HK-2 (cell line): ENCODE data around the gene AKT1.
A peak's percentile ranks its signal among the peaks of the same experiment; 100 is the strongest.

Experiments used
- DNase-seq: peaks from one replicate; pipeline ENCODE4 v3.0.0-alpha.2; 2018; ENCODE audit not compliant: unreplicated experiment

AKT1 gene

DNA sequence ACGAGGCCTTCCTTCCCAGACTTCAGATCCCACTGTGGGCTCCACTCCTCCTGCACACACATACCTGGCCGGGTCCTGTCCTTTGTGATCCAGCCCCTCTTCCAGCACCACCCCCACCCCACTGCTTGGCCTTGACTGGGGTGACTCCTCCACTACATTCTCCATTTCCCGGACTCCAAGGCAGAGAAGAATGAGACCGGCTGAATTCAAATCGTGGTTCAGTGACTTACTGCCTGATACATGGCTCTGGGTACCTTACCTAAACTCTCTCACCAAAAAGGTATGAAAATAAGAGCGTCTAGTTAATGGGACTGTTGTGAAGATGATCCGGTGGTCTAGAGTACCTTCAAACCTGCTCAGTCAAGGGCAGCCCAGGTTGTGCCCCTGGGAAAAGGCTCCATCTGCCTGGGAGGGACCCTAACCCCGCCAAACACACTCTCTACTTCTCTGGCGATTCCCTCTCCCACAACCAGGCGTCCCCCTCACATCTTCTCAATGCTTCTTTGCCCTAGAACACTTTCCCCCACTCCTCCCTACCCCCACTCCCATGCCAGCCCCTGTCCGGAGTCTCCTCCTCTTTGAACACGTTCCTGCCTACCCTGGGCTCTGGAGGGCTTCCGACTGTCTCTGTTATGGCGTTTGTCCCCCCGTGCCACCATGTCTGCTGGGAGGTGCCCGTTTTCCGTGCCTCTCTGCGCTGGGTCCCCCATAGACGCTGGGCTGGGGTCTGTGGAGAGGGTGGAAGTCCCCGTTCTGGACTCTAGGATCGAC is 3.9 kb upstream of the AKT1 start:
- DNase-seq, result no peak

DNA sequence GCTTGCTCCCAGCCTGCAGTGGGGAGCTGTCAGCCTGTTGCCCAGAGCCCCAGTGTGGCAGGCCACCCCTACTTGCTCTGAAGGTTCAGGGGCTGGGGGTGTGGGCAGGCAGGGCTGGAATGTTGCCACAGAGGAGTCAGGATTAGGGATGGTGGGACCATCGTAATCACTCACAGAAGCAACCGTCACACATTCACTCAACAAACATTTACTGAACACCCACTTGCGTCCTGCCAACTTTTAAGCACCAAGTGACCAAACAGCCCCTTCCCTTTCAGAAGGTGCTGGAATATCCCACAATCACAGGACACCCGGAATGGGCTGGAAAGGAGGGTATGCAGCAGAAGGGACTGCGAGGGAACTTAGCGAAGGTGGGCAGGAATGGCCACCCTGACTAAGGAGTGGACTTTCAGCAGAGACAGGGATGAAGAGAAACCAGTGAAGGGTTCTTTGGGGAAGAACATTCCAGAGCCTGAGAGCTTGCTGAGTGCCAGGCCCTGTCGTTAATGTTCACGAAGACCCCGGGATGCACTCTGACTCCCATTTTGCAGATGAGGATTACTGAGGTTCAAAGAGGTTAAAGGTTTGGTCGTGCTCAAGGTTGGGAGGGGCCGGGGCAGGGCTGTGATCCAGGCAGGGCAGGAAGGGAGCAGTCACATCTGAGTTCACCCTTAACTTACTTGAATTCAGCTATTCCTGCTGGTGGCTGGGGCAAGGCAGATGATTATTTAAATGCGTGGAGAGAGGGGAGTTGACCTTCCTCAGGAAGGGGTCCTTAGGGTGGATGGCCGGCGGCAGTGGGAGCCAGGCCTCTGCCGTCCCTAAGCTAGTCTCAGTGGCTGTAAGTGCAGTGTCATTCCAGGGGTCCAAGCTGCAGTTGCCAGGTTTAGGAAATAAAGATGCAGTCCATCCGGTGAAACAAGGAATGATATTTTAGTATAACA is 3.0 kb upstream of the AKT1 start:
- DNase-seq, result no peak

- DNase-seq, result peak; percentile 57
Observed at GRCh38 chr14:104797115-104798044, 1.8 kb upstream of the AKT1 start.

DNA sequence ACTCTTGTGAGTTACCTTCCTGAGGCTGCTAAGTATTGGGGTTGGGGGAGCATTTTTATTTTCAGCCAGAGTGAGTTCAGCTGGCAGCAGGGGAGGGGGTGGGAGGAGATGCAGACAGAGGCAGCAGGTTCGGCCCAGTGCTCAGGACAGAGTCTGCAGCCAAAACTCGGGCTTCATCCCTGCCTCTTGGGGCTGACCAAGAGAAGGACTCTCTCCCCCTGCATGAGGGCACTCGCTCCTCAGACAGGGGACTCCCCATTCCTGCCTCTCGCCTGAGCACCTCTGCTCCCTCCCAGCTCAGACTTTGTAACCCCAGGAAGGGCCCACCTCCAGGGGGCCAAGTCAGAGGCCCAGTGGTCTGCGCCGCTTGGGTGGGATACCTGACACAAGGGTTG is 1.1 kb upstream of the AKT1 start:
- DNase-seq, result no peak

GRCh38 chr14:104795781-104796686 is 486 bp upstream of the AKT1 start:
- DNase-seq, result peak; percentile 56

DNA sequence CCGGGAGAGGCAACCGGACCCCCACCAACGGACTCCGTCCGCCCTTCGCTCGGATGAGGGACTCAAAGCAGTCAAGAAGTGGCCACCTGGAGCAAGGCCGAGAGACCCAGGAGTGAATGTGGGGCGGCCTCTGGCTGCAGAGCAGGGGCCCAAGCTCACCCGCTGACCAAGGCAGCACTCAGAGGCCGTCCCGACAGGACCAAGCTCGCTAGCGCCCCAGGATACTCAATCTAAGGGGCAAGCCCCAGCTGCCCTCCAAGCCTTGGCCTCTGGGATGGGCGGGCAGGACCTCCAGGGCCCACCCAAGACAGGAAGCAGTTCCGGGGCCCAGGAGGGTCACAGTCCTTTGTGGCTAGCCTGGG is 936 bp downstream of the AKT1 start:
- peak; percentile 49 for DNase-seq

DNA sequence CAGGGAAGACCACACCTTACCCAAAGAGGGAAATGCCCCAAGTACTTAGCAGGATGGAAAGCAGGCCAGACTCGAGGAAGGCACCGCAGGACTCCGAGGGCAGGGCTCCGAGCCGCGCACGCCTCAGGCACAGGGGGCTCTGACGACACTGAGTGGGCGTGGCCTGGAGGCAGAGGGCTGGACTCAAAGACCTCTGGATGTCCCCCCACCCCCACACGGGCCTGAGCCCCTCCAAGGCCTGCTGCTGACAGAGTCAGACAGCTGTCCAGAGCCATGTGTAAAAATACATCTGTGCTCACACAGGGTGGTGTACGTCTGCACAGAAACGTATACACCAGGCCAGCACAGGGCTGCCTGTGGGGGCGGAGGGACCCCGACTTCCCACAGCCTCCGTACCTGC is 1.4 kb downstream of the AKT1 start:
- no peak for DNase-seq

GRCh38 chr14:104793703-104793959 is 1.9 kb downstream of the AKT1 start:
- DNase-seq, result no peak

DNA sequence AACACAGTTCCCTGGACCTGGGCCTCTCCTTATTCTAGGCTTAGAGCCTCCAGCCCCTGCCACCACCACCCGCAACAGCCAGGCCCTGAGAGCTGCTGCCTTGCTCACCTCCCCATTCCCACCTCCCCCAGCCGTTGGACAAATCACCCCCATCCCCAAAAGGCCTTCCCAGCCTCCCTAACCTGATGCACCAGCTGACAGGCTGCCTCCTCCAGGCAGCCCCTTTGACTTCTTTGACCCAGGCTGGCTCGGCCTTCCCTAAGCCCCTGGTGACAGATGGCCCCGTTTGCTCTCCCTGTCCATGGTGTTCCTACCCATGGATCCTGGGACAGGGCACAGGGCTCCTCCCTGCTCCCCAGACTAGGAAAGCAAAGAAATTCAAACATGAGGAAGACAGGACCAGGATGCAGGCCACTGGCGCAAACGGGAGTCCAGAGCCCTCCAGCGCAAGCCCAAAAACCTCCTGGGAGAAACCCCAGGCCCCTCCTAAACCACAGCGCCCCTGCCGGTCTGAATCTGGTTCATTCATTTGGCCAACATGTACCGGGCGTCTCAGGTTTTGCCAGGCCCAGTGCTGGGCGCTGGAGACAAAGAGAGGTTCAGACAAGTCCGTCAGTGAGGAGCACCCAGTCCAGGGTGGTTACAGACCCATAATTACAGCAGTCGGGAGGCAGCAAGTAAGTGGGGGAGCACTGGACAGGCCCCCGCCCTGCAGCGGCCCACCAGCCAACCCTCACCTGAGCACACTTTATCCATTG is 2.4 kb downstream of the AKT1 start:
- no peak for DNase-seq

GRCh38 chr14:104792101-104792884 is 3.3 kb downstream of the AKT1 start:
- DNase-seq, result no peak

DNA sequence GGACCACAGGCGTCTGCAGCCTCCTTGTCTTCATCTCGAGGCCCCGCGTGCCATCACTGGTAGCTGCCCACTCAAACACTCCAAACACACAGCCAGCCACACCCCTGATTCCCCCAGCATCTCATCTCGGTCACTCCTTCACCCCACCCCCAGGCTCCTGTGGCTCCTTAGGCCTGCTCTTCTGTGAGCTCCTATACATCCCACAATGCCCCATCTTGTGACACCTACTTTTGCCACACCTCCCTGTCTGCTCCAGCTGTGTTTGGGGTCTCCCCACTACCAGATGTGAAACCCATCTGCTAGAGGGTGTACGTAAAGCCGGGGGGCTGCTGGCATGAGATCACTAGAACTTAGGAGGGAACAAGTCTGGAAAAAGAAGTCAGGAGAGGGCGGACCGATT is 4.1 kb downstream of the AKT1 start:
- no peak for DNase-seq

- DNase-seq, result no peak
Observed at GRCh38 chr14:104789752-104790743, 5.5 kb downstream of the AKT1 start.

DNA sequence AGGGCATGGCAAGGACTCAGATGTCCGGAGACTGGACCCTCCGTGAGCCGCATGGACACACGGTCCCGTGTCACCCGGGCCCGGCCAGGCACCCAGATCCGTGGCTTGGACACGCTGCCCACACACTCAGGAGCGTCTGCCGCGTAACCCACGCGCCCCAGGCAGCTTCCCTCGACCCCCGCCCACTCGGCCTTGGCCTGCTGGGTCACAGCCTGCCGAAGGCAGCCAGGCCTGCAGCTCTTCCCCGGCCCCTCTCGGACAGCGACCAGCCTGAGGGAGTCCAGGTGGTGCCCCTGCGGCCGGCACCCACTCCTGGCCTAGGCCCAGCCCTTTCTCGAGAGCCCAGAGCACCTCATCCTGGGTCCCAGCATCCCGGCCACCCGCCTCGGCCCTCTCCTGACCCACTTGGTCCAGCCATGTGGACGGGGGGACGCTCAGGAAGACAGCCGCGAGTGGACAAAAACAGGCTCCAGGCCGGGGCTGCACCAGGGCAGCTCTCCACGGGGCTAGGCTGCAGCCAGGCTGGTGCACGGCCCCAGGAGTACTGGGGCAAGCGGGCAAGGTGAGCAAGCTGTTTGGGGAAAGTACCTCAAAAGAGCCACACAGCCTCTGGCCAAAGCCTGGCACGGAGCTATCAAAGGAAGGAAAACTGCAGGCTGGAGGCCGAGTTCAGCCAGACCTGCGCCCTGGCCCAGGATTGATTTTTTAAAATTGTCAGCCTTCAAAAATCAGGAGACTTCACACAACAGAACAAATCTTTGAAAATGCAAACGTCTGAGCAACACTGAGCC is 6.5 kb downstream of the AKT1 start:
- no peak for DNase-seq

GRCh38 chr14:104788161-104788818 is 7.3 kb downstream of the AKT1 start:
- no peak for DNase-seq

DNA sequence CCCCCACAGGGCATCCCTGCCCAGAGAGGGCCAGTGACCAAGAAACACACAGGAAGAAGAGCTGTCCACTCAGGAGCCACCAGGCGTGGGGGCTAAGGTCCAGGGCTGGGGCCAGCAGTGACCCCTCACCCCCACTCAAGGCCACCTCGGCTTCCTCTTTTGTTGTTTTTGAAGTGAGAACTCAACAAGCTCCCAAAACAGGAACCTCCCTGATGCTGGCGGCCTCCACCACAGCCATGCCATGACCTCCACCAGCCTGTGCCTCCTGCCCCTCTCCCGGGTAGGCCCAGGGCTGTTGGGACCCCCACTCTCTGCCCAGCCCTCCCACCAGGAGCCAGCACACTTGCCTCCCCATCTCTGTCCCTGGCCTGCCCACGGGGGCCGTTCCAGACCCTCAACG is 7.8 kb downstream of the AKT1 start:
- DNase-seq, result no peak

- no peak for DNase-seq
Observed at GRCh38 chr14:104786726-104787675, 8.5 kb downstream of the AKT1 start.
